Fibroblast of pulmonary artery (primary cell): ENCODE results near the gene ABHD5.

Experiments
- DNase-seq: peaks from one replicate; pipeline ENCODE4 v3.0.0-alpha.2; 2010; ENCODE audit warnings: low read depth
- H3K4me3 ChIP-seq: replicated peaks from 2 replicates; pipeline ENCODE4 v1.5.1; 2011; ENCODE audit warnings: low read depth, mild to moderate bottlenecking, control low read depth, low read length, moderate library complexity
- TF ChIP-seq, protein P1 (sequence below): IDR thresholded peaks from 2 replicates; pipeline ENCODE4 v1.5.1; 2011; ENCODE audit warnings: mild to moderate bottlenecking, control low read depth, low read length, inconsistent platforms; ENCODE audit errors: missing control alignments

The ABHD5 gene

GRCh38 chr3:43762451-43762850 lies 71.7 kb downstream of the ABHD5 start:
- TF ChIP-seq, protein P1, sequence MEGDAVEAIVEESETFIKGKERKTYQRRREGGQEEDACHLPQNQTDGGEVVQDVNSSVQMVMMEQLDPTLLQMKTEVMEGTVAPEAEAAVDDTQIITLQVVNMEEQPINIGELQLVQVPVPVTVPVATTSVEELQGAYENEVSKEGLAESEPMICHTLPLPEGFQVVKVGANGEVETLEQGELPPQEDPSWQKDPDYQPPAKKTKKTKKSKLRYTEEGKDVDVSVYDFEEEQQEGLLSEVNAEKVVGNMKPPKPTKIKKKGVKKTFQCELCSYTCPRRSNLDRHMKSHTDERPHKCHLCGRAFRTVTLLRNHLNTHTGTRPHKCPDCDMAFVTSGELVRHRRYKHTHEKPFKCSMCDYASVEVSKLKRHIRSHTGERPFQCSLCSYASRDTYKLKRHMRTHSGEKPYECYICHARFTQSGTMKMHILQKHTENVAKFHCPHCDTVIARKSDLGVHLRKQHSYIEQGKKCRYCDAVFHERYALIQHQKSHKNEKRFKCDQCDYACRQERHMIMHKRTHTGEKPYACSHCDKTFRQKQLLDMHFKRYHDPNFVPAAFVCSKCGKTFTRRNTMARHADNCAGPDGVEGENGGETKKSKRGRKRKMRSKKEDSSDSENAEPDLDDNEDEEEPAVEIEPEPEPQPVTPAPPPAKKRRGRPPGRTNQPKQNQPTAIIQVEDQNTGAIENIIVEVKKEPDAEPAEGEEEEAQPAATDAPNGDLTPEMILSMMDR, result no peak
- no peak overlapping the region for H3K4me3 ChIP-seq
- DNase-seq, result no peak

- no peak for DNase-seq
- H3K4me3 ChIP-seq, result no peak overlapping the region
- TF ChIP-seq, protein P1, result no peak
These were observed 73.3 kb downstream of the ABHD5 start for GRCh38 chr3:43764056-43764455.

GRCh38 chr3:43764471-43764870 lies 73.7 kb downstream of the ABHD5 start:
- TF ChIP-seq, protein P1, result no peak

GRCh38 chr3:43765521-43765971 lies 74.8 kb downstream of the ABHD5 start:
- peak; percentile 33 for DNase-seq
- no peak overlapping the region for H3K4me3 ChIP-seq
- TF ChIP-seq, protein P1, result no peak

More at GRCh38 chr3:43764471-43764870, 73.7 kb downstream of the ABHD5 start:
- DNase-seq, result no peak
- no peak overlapping the region for H3K4me3 ChIP-seq

DNA sequence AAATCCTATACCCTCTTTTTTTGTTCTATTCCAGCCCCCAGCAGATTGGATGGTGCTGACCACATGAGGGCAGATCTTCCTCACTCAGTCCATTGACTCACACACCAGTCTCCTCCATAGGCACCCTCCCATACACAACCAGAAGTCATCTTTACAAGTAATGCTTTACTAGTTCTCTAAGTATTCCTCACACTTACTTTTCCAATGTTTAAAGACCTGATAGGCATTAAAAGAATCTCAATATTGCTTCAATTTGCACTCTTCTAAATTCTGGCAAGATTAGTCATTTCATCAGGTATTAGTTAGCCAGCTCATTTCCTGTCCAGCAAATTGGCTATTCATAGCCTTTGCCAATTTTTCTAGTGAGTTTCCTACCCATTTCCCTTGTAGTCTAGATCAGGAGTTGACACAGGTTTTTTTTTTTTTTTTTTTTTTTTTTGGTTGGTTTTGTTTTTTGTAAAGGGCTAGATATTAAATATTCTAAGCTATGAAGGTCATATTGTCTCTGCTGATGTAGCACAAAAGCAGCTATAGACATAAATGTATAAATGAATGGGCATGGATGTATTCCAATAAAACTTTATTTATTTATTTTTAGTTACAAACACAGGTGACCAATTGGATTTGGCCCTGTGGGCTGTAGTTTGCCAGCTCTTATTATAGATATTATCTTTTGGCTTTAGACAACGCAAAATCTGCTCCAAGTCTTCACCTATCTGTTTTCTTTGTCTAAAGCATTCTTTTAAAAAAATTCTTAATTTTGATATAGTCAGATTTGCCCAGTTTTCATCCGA lies 76.1 kb downstream of the ABHD5 start:
- peak; percentile 30 for DNase-seq
- no peak overlapping the region for H3K4me3 ChIP-seq
- TF ChIP-seq, protein P1, result no peak

DNA sequence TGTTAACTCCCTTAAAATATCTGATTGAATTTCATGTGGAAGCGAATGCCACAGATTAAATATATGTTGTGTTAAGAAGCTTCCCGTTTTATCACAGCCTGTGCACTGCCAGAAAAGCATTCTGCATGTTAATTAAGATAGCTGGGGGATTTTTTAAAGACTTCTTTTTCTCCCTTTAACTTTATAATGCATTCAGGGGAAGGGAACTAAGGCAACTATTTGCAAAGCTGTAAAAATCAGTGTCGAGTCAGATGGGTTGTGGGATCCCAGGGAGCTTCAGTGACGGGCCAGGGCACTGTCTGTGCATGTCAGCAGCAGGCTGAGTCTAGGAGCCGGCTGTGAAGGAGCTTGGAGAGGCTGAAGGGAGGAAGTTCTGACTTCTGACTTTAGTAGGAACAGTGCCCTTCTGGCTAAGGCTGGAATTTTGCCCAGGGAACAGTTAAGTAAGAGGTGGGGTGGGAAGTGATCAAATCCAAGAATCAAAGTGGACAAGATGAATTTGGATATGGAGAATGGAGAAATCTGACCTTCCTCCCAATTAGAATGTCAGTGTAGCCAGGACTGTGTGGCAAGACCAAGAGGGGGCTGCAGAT lies 77.7 kb downstream of the ABHD5 start:
- no peak overlapping the region for H3K4me3 ChIP-seq
- TF ChIP-seq, protein P1, result no peak
- DNase-seq, result peak; percentile 64
